Measurements from ENCODE around the gene SOD1.

The SOD1 gene

GRCh38 chr21:31693222-31693621 is 33.7 kb downstream of the SOD1 start:
- H3K4me1 ChIP-seq (ENCODE audit: low read depth, poor library complexity, severe bottlenecking): no peaks in the 10 kb centered on the region
- H4K20me1 ChIP-seq (ENCODE audit: insufficient read depth): no peaks in the 10 kb centered on the region
- no peak overlapping the region for H3K9ac ChIP-seq
- no peak overlapping the region for H3K4me2 ChIP-seq
- H2AFZ ChIP-seq (ENCODE audit: low read depth): no peak overlapping the region
- H3K27ac ChIP-seq: no peak overlapping the region
- no peak overlapping the region for H3K4me3 ChIP-seq (IDR thresholded peaks at IDR 0.05; ENCODE audit: insufficient read depth, low read depth, low read length)
- no peak for TF ChIP-seq CTCF (conservative IDR thresholded peaks at IDR 0.05; ENCODE audit: low read depth, low read length)
- H3K27me3 ChIP-seq (ENCODE audit: insufficient read depth, low read depth): no peaks in the 10 kb centered on the region
- H3K79me2 ChIP-seq (ENCODE audit: insufficient read depth, low read depth): no peaks in the 10 kb centered on the region
- H3K36me3 ChIP-seq (ENCODE audit: insufficient read depth): peaks cover 26% of the 10 kb centered on the region; the same call in 1 of the 2 replicates

DNA sequence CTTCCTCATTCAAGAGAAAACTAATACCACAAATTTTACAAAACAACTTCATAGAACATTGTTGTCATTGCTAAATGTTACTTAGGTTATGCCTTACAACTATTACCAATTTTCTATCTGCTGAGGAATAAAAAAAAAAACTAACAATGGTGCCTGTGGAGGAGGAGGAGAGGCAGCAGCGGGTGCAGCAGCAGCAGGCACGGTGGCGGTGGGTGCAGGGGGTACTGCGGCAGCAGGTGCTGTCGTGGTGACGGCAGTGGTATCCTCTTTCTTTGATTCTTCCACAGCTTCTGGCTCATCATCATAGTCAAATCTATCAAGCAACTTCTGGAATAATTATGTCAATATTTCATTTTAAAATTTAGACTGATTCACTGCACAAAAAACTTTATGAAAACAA is 36.9 kb downstream of the SOD1 start:
- H3K4me3 ChIP-seq (IDR thresholded peaks at IDR 0.05; ENCODE audit: insufficient read depth, low read depth, low read length): no peak overlapping the region
- no peaks in the 10 kb centered on the region for H3K4me1 ChIP-seq (ENCODE audit: low read depth, poor library complexity, severe bottlenecking)
- peaks cover 6% of the 10 kb centered on the region; the same call in 1 of the 2 replicates for H3K79me2 ChIP-seq (ENCODE audit: insufficient read depth, low read depth)
- H4K20me1 ChIP-seq (ENCODE audit: insufficient read depth): no peaks in the 10 kb centered on the region
- no peak overlapping the region for H3K9ac ChIP-seq
- H2AFZ ChIP-seq (ENCODE audit: low read depth): no peak overlapping the region
- no peak overlapping the region for H3K4me2 ChIP-seq
- no peak for TF ChIP-seq CTCF (conservative IDR thresholded peaks at IDR 0.05; ENCODE audit: low read depth, low read length)
- no peaks in the 10 kb centered on the region for H3K27me3 ChIP-seq (ENCODE audit: insufficient read depth, low read depth)
- no peak overlapping the region for H3K27ac ChIP-seq
- peaks cover 21% of the 10 kb centered on the region; the same call in 1 of the 2 replicates for H3K36me3 ChIP-seq (ENCODE audit: insufficient read depth)

GRCh38 chr21:31698461-31698860 is 39.0 kb downstream of the SOD1 start:
- Histone ChIP-seq H4K20me1 (ENCODE audit: insufficient read depth) (peaks cover 4% of the 10 kb centered on the region; the same call in 1 of the 2 replicates), H3K4me3 (IDR thresholded peaks at IDR 0.05; ENCODE audit: insufficient read depth, low read depth, low read length) (no peak overlapping the region), H3K4me1 (ENCODE audit: low read depth, poor library complexity, severe bottlenecking) (no peaks in the 10 kb centered on the region), H3K36me3 (ENCODE audit: insufficient read depth) (peaks cover 23% of the 10 kb centered on the region; the same call in 1 of the 2 replicates), H3K9ac (no peak overlapping the region), H2AFZ (ENCODE audit: low read depth) (no peak overlapping the region), H3K27ac (no peak overlapping the region), H3K4me2 (no peak overlapping the region), H3K79me2 (ENCODE audit: insufficient read depth, low read depth) (peaks cover 8% of the 10 kb centered on the region; the same call in 1 of the 2 replicates), H3K27me3 (ENCODE audit: insufficient read depth, low read depth) (no peaks in the 10 kb centered on the region)
- TF ChIP-seq CTCF (conservative IDR thresholded peaks at IDR 0.05; ENCODE audit: low read depth, low read length): no peak

GRCh38 chr21:31700040-31700439 is 40.5 kb downstream of the SOD1 start:
- no peak overlapping the region for H3K4me2 ChIP-seq
- H3K4me1 ChIP-seq (ENCODE audit: low read depth, poor library complexity, severe bottlenecking): no peaks in the 10 kb centered on the region
- H3K27me3 ChIP-seq (ENCODE audit: insufficient read depth, low read depth): no peaks in the 10 kb centered on the region
- H3K36me3 ChIP-seq (ENCODE audit: insufficient read depth): peaks cover 13% of the 10 kb centered on the region; the same call in 1 of the 2 replicates
- H3K27ac ChIP-seq: no peak overlapping the region
- no peak for TF ChIP-seq CTCF (conservative IDR thresholded peaks at IDR 0.05; ENCODE audit: low read depth, low read length)
- H3K9ac ChIP-seq: no peak overlapping the region
- H3K4me3 ChIP-seq (IDR thresholded peaks at IDR 0.05; ENCODE audit: insufficient read depth, low read depth, low read length): no peak overlapping the region
- H4K20me1 ChIP-seq (ENCODE audit: insufficient read depth): peaks cover 4% of the 10 kb centered on the region; the same call in 1 of the 2 replicates
- H2AFZ ChIP-seq (ENCODE audit: low read depth): no peak overlapping the region
- peaks cover 22% of the 10 kb centered on the region; the same call in 1 of the 2 replicates for H3K79me2 ChIP-seq (ENCODE audit: insufficient read depth, low read depth)
